ENCODE results near the gene FBP1.

Gene FBP1

DNA sequence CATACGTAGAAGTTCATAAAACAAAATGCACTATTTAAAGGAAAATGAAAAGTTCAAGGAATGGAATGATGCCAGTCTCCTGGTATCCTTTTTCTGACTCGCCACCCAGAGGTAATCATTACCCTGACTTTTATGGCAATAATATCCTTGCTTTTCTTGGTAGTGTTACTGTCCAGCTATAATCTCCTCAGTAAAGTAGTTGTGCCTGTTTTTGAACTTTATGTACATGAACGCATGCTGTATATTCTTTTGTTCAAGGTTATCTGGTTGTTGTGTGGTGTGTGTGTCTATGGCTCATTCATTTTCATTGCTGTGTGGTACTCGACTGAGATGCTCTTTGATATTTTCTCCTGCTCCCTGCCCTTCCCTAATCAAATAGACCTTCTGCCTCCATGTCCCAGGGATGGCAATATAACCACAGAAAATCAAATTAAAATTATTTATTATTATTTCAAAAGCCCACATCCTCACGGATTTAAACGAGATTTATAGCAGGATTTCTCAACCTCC, 29.2 kb upstream of the FBP1 start:
- TF ChIP-seq, protein P1, sequence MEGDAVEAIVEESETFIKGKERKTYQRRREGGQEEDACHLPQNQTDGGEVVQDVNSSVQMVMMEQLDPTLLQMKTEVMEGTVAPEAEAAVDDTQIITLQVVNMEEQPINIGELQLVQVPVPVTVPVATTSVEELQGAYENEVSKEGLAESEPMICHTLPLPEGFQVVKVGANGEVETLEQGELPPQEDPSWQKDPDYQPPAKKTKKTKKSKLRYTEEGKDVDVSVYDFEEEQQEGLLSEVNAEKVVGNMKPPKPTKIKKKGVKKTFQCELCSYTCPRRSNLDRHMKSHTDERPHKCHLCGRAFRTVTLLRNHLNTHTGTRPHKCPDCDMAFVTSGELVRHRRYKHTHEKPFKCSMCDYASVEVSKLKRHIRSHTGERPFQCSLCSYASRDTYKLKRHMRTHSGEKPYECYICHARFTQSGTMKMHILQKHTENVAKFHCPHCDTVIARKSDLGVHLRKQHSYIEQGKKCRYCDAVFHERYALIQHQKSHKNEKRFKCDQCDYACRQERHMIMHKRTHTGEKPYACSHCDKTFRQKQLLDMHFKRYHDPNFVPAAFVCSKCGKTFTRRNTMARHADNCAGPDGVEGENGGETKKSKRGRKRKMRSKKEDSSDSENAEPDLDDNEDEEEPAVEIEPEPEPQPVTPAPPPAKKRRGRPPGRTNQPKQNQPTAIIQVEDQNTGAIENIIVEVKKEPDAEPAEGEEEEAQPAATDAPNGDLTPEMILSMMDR (IDR thresholded peaks at IDR 0.05; ENCODE audit: control insufficient read depth, extremely low read depth, insufficient read depth) = no peak
- no peak overlapping the region for H3K4me3 ChIP-seq (ENCODE audit: low read depth, low read length)
- no peak for DNase-seq (ENCODE audit: low read depth)

DNA sequence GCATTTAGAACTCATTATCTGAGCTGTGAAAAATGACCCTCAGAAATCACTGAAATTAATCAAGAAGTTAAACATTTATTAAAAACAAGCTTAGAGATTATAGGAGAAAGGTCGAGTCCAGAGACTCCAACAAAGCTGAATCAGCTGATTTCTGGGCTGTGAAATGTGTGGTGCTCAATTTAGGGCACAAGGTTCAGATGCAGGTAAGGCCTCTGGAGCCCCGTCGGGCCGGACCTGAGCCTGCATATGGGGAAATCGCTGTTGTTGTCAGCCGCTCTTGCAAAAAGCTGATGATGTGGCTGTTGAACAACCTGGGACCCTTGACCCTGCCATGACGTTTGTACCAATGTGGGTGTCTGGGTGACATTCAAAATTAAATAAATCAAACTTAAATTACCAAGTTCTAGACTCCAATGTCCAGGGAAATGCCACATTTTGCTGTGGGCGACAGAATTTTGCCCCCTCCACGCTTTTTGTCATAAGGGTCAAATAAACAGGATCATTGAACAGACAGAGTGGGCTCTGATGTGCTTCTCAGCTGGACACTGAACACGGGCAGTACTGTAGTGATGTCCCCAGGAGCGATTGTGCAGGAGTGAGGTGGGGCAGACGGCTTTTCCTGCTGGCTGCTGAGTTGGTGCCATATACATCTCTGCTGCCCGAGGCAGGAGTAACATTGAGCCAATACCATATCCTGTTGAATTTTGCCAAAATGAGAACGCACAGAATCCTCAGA, 27.2 kb upstream of the FBP1 start:
- DNase-seq (ENCODE audit: low read depth) = no peak
- no peak overlapping the region for H3K4me3 ChIP-seq (ENCODE audit: low read depth, low read length)
- TF ChIP-seq, protein P1 (IDR thresholded peaks at IDR 0.05; ENCODE audit: control insufficient read depth, extremely low read depth, insufficient read depth) = no peak

DNA sequence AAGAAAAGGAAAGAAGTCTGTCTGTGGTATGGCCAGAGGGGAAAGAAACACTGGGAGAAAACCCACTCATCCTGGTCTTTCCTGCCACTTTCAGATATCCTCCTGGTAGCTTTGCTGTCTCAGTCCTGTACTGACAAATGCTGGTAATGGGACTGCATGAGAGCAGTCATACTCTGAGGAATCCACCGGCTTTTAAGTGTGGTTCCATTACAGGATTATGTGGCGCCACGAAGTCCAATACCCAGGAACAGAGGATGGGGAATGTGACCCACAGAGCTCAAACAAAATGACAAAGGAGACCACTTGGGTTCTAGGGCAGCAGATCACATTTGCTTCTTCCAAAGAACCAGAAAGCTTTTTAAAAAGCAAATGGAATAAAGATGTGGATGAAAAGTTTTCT, 26.3 kb upstream of the FBP1 start:
- no peak for DNase-seq (ENCODE audit: low read depth)
- no peak overlapping the region for H3K4me3 ChIP-seq (ENCODE audit: low read depth, low read length)
- TF ChIP-seq, protein P1 (IDR thresholded peaks at IDR 0.05; ENCODE audit: control insufficient read depth, extremely low read depth, insufficient read depth) = no peak

DNA sequence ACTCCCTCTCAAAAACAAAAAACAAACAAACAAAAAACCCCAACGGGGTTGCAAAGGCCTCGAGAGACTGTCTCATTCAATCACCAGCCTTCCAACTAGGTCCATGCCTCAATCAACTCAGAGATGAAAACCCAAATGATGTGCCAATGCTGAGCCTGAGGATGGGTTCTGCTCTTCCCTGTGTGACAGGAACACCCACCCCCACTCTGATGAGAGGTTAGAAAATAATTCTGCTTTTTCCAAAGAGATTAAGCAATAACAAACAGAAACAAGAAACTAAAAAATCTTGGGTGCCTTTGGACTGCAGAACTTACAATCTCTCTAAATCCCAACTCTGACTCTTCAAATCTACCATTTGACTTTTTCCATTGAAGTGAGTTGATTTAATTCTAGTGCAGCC, 25.5 kb upstream of the FBP1 start:
- DNase-seq (ENCODE audit: low read depth) = no peak
- no peak overlapping the region for H3K4me3 ChIP-seq (ENCODE audit: low read depth, low read length)
- TF ChIP-seq, protein P1 (IDR thresholded peaks at IDR 0.05; ENCODE audit: control insufficient read depth, extremely low read depth, insufficient read depth) = no peak

DNA sequence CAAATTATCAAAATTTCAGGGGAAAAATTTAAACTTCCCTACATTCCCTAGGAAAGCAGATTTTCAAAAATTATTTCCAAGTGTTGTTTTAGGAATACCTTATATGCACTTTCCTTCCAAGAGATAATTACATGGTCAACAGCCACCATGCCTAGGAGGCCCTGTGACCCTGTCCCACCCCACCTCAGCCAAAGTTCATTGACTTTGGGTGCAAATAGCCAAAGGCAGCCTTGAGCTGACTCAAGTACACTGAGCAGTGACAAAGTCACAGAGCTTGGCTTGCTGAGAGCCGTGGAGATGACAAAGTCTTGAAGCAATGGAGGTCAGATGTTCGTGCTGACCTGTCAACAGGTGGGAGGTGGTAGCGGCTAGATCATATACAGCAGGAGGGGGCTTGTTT, 24.3 kb upstream of the FBP1 start:
- TF ChIP-seq, protein P1 (IDR thresholded peaks at IDR 0.05; ENCODE audit: control insufficient read depth, extremely low read depth, insufficient read depth) = no peak
- H3K4me3 ChIP-seq (ENCODE audit: low read depth, low read length) = no peak overlapping the region
- DNase-seq (ENCODE audit: low read depth) = no peak

DNA sequence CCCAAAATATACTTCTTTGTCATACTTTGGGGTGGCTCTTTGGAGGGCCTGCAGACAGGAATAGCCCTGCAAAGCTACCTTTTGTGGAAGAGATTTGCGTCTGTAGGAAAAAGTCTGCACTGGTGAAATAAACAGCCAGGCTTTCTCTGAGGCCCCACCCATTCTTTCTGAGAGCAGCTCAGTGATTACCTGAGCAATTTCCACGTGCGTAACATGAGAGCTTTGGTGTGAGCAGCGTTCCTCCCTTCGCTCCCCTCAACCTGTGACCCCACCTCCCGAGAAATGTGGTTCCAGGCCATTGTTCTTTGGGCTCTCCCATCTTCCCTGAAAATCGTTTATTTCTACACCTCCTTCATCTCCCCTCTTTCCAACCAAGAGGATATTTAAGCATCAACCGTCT, 23.8 kb upstream of the FBP1 start:
- H3K4me3 ChIP-seq (ENCODE audit: low read depth, low read length) = no peak overlapping the region
- no peak for DNase-seq (ENCODE audit: low read depth)
- TF ChIP-seq, protein P1 (IDR thresholded peaks at IDR 0.05; ENCODE audit: control insufficient read depth, extremely low read depth, insufficient read depth) = no peak
